COLO668 (cell line): Measurements from ENCODE around the gene DVL3.
"Not testable (repeated sequence)": the region's sequence is repeated elsewhere in the genome, so short reads cannot be mapped to it uniquely, and the experiment has no call there.

ENCODE experiments used
- DNase-seq: peaks from one replicate; lab custom pipeline; 2025; ENCODE audit not compliant: unreplicated experiment; lab: John Stamatoyannopoulos, UW

DVL3 gene

DNA sequence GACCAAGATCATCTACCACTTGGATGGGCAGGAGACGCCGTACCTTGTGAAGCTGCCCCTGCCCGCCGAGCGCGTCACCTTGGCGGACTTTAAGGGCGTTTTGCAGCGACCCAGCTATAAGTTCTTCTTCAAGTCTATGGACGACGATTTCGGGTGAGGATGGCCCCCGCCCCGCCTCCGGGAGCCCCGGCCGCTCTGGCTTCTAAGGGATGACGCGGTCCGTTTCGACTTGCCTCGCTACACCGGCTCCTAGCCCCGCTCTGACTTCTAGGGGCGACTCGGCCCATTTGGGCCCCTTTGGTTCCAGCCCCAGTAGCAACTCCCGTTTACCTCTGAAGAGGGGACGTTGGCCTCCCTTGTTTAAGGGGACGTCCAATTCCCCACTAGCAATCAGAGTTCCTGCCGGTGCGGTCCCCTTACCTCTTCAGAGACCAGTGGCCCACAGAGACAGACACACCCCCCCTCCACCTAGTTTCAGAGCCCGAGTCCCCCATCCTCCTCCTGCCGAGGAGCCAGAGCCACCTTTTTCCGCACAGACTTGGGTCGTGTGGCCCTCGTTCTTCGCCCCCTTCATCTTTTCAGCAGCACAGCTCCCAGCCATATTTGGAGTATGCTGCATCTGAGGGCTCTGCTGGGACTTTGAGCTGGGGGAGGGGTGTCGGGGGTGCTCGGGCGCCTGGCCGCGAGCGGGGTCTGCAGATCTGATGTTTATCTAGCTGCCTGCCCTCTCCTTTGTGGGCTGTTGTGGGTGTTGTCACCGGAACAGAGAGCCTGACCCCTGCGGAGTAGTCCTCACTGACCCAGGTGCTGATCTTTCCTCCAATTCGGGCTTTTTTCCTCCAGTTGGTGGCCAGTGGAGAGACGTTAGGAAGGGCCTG lies 706 bp downstream of the DVL3 start:
- peak; percentile 39 for DNase-seq

DNA sequence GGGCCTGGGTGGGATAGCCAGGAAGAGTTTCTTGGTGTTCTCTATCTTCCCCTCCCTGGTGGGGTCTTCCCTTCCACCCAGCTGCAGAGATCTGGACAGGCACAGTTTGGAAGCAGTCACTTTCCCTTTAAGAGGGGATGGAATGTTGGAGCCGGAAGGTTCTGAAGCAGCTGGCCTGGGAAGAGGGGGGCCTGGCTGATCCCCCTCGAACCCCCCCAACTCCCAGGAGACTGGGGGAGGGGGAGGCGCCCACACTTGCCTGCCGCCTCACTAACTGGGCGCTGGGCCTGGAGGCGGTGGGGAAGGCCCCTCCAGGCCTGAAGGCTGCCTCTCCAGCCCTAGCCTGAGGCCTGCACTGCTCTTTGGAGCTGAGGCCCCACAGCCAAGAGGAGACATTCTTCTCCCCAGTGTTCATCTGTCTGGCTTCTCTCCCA lies 1.4 kb downstream of the DVL3 start:
- peak; percentile 7 for DNase-seq

DNA sequence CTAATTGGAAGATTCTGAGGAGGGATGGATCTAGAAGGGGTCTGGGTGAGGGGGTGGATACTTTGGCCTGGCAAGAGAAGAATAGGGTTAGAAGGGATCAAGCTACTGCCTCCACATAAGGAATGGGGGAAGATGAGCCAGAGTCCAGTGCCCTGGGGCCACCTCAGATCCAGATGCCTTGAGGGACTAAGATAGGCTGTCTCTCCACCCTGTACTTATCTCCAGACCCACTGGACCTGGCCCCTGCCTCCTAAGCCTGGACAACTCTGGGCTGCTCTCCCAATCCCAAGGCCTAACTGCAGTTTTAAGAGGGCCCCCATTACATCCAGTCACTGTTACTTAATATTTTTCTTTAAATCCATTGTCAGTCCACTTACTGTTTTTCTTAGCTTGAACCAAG lies 2.0 kb downstream of the DVL3 start:
- no peak for DNase-seq

DNA sequence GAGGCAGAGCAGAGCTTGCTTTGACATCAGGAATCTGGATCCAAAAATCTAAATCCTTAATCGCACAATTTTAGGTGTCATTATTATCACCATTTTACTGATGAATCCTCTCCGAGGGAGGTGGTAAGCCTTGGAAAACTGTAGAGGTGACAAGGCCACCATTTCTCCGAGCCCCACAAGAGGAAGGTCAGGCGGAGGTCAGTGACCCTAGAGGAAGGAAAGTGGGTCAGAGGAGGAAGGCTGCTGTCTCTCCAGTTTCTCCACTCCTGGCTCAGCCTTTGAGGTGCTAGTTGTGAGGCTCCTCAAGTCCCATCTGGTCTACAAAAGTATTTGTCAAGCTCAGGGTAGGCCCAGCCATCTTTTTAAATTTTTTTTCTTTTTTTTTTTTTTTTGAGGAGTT lies 3.2 kb downstream of the DVL3 start:
- DNase-seq: no peak

DNA sequence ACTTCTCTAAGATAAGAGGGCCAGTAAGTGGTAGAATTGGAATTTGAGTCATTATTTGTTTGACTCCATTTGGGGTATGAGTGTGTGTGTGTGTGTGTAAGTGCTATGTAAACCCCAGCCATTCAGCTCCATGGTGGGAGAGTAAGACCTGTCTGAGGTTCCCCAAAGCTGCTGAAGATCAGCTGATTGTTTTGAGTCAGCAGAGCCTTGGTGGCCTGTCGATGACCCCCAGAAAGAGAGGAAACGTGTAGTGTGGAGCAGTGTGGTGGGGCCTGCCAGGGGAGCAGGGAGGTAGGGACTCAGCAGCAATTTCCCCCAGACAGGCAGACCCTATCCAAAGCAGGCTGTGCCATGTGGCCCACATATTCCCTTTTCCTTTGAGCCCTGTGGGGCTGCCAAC lies 5.3 kb downstream of the DVL3 start:
- DNase-seq: no peak

DNA sequence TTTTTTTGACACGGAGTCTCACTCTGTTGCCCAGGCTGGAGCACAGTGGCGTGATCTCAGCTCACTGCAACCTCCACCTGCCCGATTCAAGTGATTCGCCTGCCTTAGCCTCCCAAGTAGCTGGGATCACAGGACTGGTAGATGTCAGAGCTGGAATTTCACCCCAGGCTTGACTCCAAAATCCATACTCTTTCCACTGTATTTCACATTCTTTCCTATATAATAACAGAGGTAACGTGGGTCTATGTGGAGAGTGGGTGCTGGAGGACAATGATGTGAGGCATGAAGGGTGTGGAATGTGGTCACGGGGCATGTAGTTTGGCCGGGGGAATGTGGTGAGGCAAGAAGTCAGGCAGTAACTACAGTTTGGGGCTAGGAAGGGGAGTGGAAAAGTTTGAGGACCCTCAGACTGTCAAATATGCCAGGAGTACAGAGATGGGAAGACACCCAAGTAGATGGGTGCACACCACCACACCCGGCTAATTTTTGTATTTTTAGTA lies 7.4 kb downstream of the DVL3 start:
- not testable (repeated sequence) for DNase-seq

DNA sequence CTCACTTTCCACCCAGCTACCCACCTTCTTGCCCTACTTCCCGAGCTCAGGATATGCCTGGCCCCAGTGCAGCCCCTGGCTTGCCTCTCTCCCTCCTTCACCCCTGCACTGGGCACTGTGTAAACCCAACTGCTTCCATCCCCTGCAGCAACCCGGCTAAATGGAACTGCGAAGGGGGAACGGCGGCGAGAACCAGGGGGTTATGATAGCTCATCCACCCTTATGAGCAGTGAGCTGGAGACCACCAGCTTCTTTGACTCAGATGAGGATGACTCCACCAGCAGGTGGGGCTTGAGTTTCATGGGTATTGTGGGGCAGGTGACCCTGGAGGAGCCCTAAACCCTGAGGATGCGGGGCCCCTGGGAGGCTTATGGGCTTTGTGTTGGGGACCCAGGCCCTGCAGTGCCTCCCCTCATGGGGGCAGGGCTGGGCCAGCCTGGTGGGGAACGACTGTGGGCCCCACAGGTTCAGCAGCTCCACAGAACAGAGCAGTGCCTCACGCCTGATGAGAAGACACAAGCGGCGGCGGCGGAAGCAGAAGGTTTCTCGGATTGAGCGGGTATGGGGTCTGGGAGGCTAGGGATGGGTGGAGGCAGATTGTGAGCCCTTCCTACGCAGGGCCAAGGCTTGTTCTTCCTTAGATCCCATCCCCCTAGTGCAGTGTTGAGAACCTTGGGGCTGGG lies 9.6 kb downstream of the DVL3 start:
- no peak for DNase-seq

DNA sequence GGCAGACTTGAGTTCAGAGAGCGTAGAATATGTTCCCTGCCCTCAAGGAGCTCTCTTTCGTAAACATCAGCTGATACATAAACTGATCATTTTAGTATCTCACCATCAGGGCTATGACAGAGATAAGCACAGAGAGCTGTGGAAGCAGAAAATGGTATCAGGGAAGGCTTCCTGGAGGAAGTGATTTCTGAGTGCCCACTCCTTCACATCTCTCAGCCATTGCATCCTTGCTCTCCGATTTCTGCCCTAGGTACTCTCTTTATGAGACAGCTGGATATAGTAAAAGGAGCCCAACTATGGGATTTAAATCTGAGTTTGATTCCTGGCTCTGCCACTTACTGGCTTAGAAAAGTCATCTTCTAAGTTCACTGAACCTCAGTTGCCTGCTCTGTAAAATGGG lies 10.4 kb downstream of the DVL3 start:
- DNase-seq: no peak

DNA sequence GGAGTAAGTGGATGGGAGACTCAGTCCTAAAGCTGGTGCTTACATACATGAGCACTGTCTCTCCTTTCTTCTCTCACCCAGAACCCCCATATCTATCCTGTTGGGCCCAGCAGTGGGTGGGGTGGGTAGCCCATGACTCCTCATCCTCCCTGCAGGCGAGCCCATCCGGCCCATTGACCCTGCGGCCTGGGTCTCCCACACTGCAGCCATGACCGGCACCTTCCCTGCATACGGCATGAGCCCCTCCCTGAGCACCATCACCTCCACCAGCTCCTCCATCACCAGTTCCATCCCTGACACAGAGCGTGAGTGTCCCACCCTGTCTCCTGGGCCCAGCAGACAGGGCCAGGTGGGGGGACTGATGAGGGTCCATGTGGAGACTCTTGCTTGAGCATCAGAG lies 11.5 kb downstream of the DVL3 start:
- no peak for DNase-seq

DNA sequence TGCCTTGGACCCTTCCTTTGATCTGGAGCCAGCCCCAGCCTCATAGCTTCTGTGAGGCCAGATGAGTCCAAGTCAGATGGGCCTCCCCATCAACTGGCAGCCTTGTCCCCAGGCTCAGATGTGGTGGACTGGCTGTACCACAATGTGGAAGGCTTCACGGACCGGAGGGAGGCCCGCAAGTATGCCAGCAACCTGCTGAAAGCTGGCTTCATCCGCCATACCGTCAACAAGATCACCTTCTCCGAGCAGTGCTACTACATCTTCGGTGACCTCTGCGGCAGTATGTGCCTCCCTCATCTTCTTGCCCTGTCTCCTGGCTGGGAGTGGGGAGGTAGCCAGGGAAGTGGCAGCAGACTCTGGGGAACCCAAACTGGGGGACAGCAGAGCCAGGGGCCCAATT lies 12.6 kb downstream of the DVL3 start:
- DNase-seq: no peak

DNA sequence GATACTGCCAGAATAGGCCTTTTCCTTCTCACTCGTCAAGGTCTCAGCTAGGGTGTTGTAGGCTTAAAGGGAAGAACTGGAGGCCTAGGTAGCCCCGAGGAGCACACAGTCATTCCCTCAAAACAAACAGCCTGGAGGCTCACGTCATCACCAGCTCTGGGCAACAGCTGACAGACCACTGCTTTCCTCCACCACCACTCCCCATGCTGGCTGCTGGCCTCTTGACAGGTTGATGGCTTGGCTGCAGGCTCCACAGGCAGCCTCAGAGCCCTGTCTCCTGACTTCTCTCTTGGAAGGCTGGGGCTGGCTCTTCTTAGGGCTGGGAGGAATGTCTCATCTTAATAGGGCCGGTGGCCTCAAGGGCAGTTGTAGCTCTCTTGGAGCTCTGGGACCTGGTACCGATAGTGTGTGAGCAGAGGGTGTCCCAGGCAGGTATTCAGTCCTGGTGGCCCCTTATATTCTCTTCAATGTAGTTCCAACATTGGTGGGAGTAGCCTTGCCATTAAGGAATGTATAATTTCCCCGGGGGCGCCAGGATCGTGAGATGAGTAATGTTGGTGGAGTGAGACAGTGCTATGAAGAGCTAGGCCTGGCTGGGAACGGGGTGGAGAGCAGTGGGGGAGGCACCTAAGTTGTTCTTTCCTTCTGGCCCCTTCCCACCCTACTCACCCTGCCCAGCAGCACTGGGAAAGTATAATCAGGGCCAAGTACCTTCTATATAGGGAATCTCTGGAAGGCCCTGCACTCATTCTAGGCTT lies 13.4 kb downstream of the DVL3 start:
- no peak for DNase-seq

DNA sequence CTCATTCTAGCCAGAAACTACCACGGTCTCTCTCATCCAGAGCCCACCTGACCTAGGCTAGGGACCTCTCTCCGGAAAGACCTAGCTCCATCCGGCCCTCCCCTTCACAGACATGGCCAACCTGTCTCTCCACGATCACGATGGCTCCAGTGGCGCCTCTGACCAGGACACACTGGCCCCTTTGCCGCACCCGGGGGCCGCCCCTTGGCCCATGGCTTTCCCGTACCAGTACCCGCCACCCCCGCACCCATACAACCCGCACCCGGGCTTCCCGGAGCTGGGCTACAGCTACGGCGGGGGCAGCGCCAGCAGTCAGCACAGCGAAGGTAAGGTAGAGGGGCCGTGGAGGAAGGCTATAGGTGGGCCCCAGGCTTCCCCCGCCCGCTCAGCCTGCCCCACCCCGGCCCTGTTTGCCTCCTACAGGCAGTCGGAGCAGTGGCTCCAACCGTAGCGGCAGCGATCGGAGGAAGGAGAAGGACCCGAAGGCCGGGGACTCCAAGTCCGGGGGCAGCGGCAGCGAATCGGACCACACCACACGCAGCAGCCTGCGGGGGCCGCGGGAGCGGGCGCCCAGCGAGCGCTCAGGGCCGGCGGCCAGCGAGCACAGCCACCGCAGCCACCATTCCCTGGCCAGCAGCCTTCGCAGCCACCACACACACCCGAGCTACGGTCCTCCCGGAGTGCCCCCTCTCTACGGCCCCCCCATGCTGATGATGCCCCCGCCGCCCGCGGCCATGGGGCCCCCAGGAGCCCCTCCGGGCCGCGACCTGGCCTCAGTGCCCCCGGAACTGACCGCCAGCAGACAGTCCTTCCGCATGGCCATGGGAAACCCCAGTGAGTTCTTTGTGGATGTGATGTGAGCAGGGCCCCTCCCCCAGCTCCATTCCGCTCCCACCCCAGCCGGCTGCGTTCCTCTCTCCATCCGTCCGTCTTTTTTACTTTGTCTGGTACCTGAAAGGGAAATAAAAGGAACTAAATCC lies 15.0 kb downstream of the DVL3 start:
- DNase-seq: no peak

DNA sequence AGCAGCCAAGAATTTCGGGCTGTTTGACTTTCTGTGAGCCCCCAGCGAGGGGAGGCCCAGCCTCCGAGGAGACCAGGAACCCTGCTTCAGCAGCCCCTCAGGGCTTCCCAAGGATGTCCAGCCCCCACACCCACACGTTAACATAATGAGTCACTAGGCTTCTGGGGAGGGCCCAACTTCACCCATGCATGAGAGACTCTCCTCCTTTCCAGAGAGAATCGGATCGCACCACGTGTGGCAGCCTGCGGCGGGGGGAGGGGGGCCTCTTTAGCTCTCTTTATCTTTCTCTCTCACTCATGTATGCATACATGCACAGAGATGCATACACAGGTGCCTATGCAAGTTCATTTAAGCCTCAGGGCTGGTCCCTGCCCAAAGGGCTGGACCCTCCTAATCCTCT lies 16.4 kb downstream of the DVL3 start:
- no peak for DNase-seq

DNA sequence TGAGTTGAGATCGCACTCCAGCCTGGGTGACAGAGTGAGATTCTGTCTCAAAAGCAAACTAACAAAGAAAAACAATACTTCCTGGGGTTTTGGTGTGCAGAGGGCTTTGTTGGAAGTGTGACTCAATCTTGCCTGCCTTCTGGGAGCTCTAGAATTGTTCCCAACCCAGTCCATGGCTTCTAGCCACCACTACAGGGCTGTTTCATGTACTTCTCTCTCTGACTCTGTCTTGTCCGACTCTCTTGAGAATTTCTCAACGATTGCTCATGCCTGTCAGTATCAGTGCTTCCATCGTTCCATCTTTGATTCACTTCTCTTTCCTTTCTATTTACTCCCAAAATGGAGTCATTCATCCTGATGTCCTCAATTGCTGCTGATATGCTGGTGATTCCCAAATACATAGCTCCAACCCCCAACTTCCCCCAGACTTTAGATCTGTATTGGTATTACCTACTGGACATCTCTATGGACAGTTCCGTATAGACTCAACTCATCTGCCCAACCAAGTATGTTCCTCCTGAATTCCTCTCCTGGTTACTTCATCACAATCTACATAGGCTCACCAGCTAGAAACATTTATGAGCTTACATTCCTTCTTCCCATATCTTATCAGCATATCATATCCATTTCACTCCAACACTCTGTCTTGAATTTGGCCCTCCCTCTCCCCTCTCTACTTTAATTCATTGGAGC lies 17.6 kb downstream of the DVL3 start:
- DNase-seq: no peak

DNA sequence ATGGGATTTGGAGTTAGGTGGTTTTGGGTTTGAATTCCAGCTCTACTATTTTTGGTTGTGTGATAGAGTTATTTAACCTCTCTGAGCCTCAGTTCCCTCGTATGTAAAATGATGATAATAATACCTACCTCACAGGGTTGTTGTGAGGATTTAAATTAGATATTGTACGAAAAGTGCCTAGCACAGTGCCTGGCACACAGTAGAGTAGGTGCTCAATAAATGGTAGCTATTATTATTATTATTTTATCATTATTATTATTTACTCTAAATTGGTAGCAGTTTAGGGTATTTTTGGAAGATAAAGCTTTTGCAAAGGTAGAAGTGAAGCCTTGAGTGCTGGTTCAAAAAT lies 18.2 kb downstream of the DVL3 start:
- no peak for DNase-seq

DNA sequence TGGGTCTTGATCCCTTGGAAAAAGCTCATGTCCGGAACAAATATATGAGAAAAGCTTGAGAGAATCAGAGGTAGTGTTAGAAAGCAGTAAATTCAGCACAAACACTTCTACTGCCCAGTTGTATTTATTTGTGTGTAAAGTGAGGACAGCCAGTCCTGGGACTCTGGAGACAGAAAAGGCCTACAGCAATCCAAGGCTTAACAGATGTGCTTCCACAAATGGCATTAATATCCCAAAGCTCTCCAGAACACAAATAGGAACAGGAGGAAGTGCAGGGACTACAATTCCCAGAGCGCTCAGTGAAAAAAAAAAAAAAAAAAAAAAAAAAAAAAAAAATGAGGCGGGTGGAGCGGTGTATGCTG lies 19.1 kb downstream of the DVL3 start:
- DNase-seq: no peak

DNA sequence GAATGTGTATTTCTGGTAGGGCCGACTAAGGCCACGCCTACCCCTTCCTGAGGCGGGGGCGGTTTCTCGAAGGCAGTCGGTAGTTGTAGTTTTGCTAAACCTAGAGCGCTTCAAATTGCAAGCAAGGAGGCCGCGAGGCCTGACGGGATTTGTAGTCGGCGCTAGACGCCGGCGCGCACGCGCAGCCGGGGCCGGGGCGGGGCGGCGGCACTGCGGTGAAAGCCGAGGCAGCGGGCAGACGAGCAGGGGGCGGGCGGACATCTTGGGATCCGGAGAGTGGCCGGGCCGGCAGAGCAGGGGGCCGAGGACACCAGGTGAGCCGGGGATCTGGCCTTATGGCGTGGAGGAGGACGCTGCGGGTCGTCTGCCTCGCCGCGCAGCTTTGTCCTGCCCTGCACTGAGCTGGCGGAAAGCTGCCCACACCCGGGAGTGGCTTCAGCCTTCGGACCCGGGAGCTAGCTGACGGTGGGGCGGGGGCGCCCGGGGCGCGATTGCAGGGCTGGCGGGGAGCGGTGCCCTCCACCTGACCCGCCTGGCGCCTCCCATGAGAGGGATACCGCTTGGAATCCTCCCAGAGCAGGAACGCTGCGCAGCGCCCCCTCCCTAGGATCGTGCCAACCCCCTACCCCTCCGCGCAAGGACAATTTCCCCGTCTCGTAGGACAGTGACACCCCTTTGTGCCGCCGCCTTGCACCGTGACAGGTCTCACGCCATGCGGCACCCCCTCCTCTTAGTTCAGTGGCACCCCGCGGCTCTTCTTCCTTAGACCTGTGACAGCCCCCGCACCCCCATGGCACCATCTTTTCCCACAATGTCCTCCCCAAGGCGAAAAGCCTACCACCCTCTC lies 19.7 kb downstream of the DVL3 start, which contains the start of gene AP2M1:
AP2M1 (plus strand) TSS at position 210 of the 847 bp plus-strand sequence. CDS start 2,139 bp downstream, outside the sequence.
- DNase-seq: peak; percentile 93

DNA sequence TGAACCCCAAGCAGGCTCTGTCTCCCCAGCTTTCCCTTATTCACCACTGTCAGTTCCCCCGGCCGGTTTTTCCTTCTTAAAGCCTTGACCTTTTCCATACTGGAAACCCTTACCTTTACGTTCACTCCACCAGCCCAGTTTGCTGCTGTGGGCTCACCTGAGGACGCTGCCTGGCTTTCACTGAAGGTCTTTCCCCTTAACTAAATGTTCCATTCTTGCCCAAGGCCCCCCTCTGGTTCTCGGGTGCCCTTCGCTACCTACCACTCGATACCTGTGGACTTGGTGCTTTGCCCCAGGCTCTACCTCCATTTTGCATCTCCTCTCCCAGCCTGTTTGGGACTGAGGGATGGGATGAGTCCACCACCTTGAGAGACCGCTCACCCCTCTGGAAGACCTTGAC lies 20.3 kb downstream of the DVL3 start:
- DNase-seq: peak; percentile 5

DNA sequence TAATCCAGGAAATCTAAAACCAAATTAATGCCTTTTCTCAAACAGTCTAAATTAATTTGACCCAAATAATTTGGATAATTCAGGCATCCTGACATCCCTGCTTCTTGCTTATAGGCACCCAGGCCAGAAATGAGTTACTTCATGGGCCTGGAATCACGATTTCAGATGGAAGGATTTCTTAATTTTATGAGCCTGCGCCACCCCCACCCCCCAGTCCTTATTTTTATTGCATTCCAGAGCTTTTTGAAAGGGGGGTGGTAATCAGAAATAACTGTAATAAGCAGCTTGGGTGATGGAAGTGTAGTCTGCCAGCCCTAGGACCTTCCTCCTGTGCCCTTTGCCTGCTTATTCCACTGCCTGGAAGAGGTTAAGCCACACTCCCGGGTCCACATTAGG lies 20.8 kb downstream of the DVL3 start:
- no peak for DNase-seq
